GM18502 (cell line): ENCODE measurements around the gene SLITRK1.

Experiments used
- ATAC-seq: cut with Tn5 transposase; IDR thresholded peaks from one replicate; pipeline ENCODE4 v1.9.1; 2021; ENCODE audit warnings: mild to moderate bottlenecking; ENCODE audit not compliant: unreplicated experiment, poor library complexity

The SLITRK1 gene

GRCh38 chr13:83876546-83876945 lies 5.7 kb downstream of the SLITRK1 start:
- ATAC-seq, result peak; percentile 82

- ATAC-seq, result no peak
Observed at GRCh38 chr13:83867708-83868107, 14.6 kb downstream of the SLITRK1 start.

GRCh38 chr13:83865161-83866137 lies 16.8 kb downstream of the SLITRK1 start:
- no peak for ATAC-seq

- no peak for ATAC-seq
Observed at GRCh38 chr13:83853771-83854170, 28.5 kb downstream of the SLITRK1 start.

- no peak for ATAC-seq
Observed at GRCh38 chr13:83845106-83845505, 37.2 kb downstream of the SLITRK1 start.

GRCh38 chr13:83839146-83839545 lies 43.1 kb downstream of the SLITRK1 start:
- ATAC-seq, result no peak

GRCh38 chr13:83831796-83832195 lies 50.5 kb downstream of the SLITRK1 start:
- no peak for ATAC-seq

- ATAC-seq, result no peak
Observed at GRCh38 chr13:83829810-83830209, 52.5 kb downstream of the SLITRK1 start.

- ATAC-seq, result no peak
Observed at GRCh38 chr13:83827338-83827737, 54.9 kb downstream of the SLITRK1 start.
